A673 (cell line): ENCODE results near the gene ZC3H6.

ENCODE experiments used
- CTCF ChIP-seq: fragments of 300-800, 200-600 bp; sonication (generic); conservative IDR thresholded peaks from 2 replicates; pipeline ENCODE4 v1.5.1; 2017; ENCODE audit warnings: low read depth, mild to moderate bottlenecking, antibody characterized with exemption, low read length, moderate library complexity, mixed read lengths
- EZH2 ChIP-seq: fragments of 200-600 bp; sonication (generic); IDR thresholded peaks from 2 replicates; pipeline ENCODE4 v1.6.1; 2017; ENCODE audit warnings: borderline replicate concordance, low read depth, mild to moderate bottlenecking, mixed read lengths, antibody characterized with exemption, low read length; ENCODE audit not compliant: poor library complexity, severe bottlenecking

GRCh38 chr2:112304298-112304941, 29.0 kb downstream of the ZC3H6 start:
- TF ChIP-seq CTCF: no peak
- no peak for TF ChIP-seq EZH2
